ENCODE measurements around the gene BLZF1.
"Not testable (repeated sequence)": the region's sequence is repeated elsewhere in the genome, so short reads cannot be mapped to it uniquely, and the experiment has no call there.

BLZF1 gene

GRCh38 chr1:169339773-169340172 is 28.2 kb upstream of the BLZF1 start:
- Mint-ChIP-seq H3K4me3 (no peak overlapping the region), H3K36me3 (ENCODE audit: low read depth) (peaks cover 35% of the 10 kb centered on the region), H3K27ac (peak overlapping the region; percentile 1), H3K4me1 (ENCODE audit: low read depth) (peaks cover 19% of the 10 kb centered on the region), H3K27me3 (ENCODE audit: low read depth) (no peaks in the 10 kb centered on the region), H3K9me3 (peaks cover 21% of the 10 kb centered on the region)
- no peak for DNase-seq (ENCODE audit: low spot score)

DNA sequence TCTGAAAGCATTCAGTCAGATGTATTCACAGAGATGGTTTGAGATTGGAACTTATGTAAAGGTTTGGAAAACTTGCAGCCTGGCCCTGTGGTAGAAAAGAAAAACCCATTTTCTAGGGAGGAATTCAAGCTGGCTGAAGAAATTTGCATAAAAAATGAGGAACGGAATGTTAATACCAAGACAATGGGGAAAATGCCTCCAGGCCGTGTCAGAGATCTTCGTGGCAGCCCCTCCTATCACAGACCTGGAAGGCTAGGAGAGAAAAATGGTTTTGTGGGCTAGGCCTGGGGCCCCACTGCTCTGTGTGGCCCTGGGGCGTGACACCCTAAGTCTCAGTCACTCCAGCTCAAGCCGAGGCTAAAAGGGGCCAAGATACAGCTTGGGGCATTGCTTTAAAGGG is 27.1 kb upstream of the BLZF1 start:
- no peak for DNase-seq (ENCODE audit: low spot score)
- peaks cover 26% of the 10 kb centered on the region for H3K36me3 Mint-ChIP-seq (ENCODE audit: low read depth)
- peaks cover 15% of the 10 kb centered on the region for H3K9me3 Mint-ChIP-seq
- no peak overlapping the region for H3K27ac Mint-ChIP-seq
- peaks cover 19% of the 10 kb centered on the region for H3K4me1 Mint-ChIP-seq (ENCODE audit: low read depth)
- H3K27me3 Mint-ChIP-seq (ENCODE audit: low read depth): no peaks in the 10 kb centered on the region
- no peak overlapping the region for H3K4me3 Mint-ChIP-seq

DNA sequence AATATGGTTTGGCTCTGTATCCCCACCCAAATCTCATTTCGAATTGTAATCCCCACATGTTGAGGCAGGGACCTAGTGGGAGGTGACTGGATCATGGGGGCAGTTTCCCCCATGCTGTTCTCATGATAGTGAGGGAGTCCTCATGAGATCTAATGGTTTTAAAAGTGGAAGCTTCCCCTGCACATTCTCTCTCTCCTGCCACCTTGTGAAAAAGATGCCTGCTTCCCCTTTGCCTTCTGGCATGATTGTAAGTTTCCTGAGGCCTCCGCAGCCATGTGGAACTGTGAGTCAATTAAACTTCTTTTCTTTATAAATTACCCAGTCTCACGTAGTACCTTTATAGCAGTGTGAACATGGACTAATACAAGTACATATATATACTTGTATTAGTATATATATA is 25.9 kb upstream of the BLZF1 start:
- DNase-seq (ENCODE audit: low spot score); H3K27me3 Mint-ChIP-seq (ENCODE audit: low read depth); H3K27ac Mint-ChIP-seq; H3K4me3 Mint-ChIP-seq: not testable (repeated sequence)
- Mint-ChIP-seq H3K9me3 (peaks cover 15% of the 10 kb centered on the region), H3K4me1 (ENCODE audit: low read depth) (peaks cover 17% of the 10 kb centered on the region), H3K36me3 (ENCODE audit: low read depth) (peaks cover 18% of the 10 kb centered on the region)

DNA sequence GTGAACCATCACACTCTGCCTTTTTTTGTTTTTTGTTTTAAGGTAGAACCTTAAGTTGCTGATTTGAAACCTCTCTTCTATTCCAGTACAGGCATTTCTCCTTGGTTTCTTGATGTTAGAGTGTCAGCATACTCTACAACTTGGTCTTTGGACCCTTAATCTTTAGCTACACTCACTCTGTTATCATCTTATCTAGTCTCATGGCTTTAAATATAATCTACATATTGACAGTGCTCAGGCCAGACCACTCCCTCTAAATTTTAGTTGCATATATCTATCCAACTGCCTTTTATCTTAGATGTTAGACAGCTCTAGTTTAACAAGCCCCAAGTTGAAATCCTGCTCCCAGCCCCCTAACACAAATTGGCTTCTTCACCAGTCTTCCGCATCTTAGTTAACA is 22.5 kb upstream of the BLZF1 start:
- no peak for DNase-seq (ENCODE audit: low spot score)
- Mint-ChIP-seq H3K4me3 (no peak overlapping the region), H3K27ac (no peak overlapping the region), H3K4me1 (ENCODE audit: low read depth) (peaks cover 2% of the 10 kb centered on the region), H3K9me3 (peaks cover 4% of the 10 kb centered on the region), H3K36me3 (ENCODE audit: low read depth) (peaks cover 8% of the 10 kb centered on the region), H3K27me3 (ENCODE audit: low read depth) (no peaks in the 10 kb centered on the region)

DNA sequence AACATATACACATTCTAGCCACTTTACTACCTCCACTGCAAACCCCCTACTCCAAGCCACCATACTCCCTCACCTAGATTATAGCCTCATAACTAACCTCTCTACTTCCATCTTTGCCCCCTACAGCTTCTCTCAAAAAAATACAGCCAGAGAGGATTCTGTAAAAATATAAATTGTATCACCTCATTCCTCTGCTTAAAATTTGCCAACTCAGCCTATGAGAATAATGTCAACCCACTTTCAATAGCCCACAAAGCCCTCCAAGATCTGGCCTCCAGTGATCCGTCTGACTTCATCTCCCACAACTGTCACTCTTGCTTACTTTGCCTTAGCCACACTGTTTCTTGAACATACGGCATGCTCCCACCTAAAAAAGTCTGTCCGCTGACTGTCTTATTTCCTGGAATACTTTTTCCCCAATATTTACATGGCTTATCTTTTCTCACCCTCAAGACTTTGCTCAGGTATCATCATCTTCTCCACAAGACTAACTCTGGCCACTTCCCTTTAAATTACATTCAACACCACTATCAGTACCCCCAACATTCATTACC is 21.9 kb upstream of the BLZF1 start:
- no peaks in the 10 kb centered on the region for H3K9me3 Mint-ChIP-seq
- peaks cover 2% of the 10 kb centered on the region for H3K36me3 Mint-ChIP-seq (ENCODE audit: low read depth)
- H3K4me1 Mint-ChIP-seq (ENCODE audit: low read depth): peaks cover 2% of the 10 kb centered on the region
- no peak overlapping the region for H3K4me3 Mint-ChIP-seq
- no peak overlapping the region for H3K27ac Mint-ChIP-seq
- no peak for DNase-seq (ENCODE audit: low spot score)
- no peaks in the 10 kb centered on the region for H3K27me3 Mint-ChIP-seq (ENCODE audit: low read depth)

GRCh38 chr1:169347688-169348382 is 20.2 kb upstream of the BLZF1 start:
- DNase-seq (ENCODE audit: low spot score): no peak
- peaks cover 3% of the 10 kb centered on the region for H3K36me3 Mint-ChIP-seq (ENCODE audit: low read depth)

DNA sequence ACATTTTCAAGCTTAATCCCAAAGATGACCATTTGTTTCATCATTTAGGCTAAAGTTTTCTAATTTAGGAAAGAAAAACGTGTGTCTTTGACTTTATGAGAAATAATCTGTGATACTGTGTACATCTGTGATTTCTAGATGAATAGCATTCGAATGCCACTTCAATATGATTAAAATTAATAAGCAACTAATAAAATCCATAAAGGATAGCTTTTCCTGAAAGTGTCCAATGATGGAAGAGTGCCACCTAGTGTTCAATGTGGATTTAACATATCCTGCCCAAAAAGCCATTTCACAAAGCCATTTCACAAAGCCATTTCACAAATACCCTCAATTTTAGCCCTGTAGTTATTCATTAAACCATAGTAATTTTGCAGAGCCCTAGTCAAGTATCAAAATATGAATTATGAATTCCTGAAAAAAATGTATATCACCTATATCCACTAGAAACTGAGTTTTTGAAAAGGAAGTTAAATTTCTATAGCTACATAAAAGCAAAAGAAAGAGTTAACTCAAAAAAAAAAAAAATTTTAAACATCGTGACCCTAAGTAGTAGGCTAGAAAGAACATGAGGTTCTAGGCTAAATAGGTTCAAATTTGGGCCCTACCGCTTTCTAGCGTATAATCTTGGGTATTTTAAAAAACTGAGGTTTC is 19.5 kb upstream of the BLZF1 start:
- peaks cover 10% of the 10 kb centered on the region for H3K4me1 Mint-ChIP-seq (ENCODE audit: low read depth)
- peaks cover 7% of the 10 kb centered on the region for H3K36me3 Mint-ChIP-seq (ENCODE audit: low read depth)
- H3K27ac Mint-ChIP-seq: no peak overlapping the region
- H3K9me3 Mint-ChIP-seq: peaks cover 7% of the 10 kb centered on the region
- H3K27me3 Mint-ChIP-seq (ENCODE audit: low read depth): no peaks in the 10 kb centered on the region
- no peak overlapping the region for H3K4me3 Mint-ChIP-seq
- no peak for DNase-seq (ENCODE audit: low spot score)

More at GRCh38 chr1:169347688-169348382, 20.2 kb upstream of the BLZF1 start:
- H3K27me3 Mint-ChIP-seq (ENCODE audit: low read depth): no peaks in the 10 kb centered on the region
- no peak overlapping the region for H3K4me3 Mint-ChIP-seq
- H3K4me1 Mint-ChIP-seq (ENCODE audit: low read depth): peaks cover 10% of the 10 kb centered on the region
- H3K27ac Mint-ChIP-seq: no peak overlapping the region
- peaks cover 3% of the 10 kb centered on the region for H3K9me3 Mint-ChIP-seq

- DNase-seq (ENCODE audit: low spot score): no peak
- Mint-ChIP-seq H3K4me3 (no peak overlapping the region), H3K27ac (no peak overlapping the region), H3K27me3 (ENCODE audit: low read depth) (no peaks in the 10 kb centered on the region), H3K9me3 (no peaks in the 10 kb centered on the region), H3K36me3 (ENCODE audit: low read depth) (peaks cover 11% of the 10 kb centered on the region), H3K4me1 (ENCODE audit: low read depth) (peaks cover 25% of the 10 kb centered on the region)
These were observed 7.6 kb upstream of the BLZF1 start for GRCh38 chr1:169360415-169360814.

- H3K27me3 Mint-ChIP-seq (ENCODE audit: low read depth): no peaks in the 10 kb centered on the region
- DNase-seq (ENCODE audit: low spot score): no peak
- no peaks in the 10 kb centered on the region for H3K9me3 Mint-ChIP-seq
- H3K36me3 Mint-ChIP-seq (ENCODE audit: low read depth): peaks cover 11% of the 10 kb centered on the region
- H3K4me1 Mint-ChIP-seq (ENCODE audit: low read depth): peaks cover 23% of the 10 kb centered on the region
- H3K27ac Mint-ChIP-seq: no peak overlapping the region
- no peak overlapping the region for H3K4me3 Mint-ChIP-seq
These were observed 6.7 kb upstream of the BLZF1 start for GRCh38 chr1:169361281-169361680.

GRCh38 chr1:169363046-169363730 is 4.8 kb upstream of the BLZF1 start:
- Mint-ChIP-seq H3K27me3 (ENCODE audit: low read depth) (no peaks in the 10 kb centered on the region), H3K27ac (peak overlapping the region; percentile 80), H3K4me3 (peak overlapping the region; percentile 40), H3K4me1 (ENCODE audit: low read depth) (peaks cover 23% of the 10 kb centered on the region), H3K36me3 (ENCODE audit: low read depth) (peaks cover 11% of the 10 kb centered on the region), H3K9me3 (no peaks in the 10 kb centered on the region)
- DNase-seq (ENCODE audit: low spot score): peak; percentile 69

GRCh38 chr1:169364948-169365347 is 3.0 kb upstream of the BLZF1 start:
- no peak overlapping the region for H3K4me3 Mint-ChIP-seq
- no peak overlapping the region for H3K27ac Mint-ChIP-seq
- peaks cover 14% of the 10 kb centered on the region for H3K36me3 Mint-ChIP-seq (ENCODE audit: low read depth)
- no peaks in the 10 kb centered on the region for H3K27me3 Mint-ChIP-seq (ENCODE audit: low read depth)
- H3K9me3 Mint-ChIP-seq: no peaks in the 10 kb centered on the region
- peaks cover 25% of the 10 kb centered on the region for H3K4me1 Mint-ChIP-seq (ENCODE audit: low read depth)
- peak; percentile 47 for DNase-seq (ENCODE audit: low spot score)

- H3K36me3 Mint-ChIP-seq (ENCODE audit: low read depth): peaks cover 26% of the 10 kb centered on the region
- no peak for DNase-seq (ENCODE audit: low spot score)
- H3K4me3 Mint-ChIP-seq: no peak overlapping the region
- no peak overlapping the region for H3K27ac Mint-ChIP-seq
- H3K9me3 Mint-ChIP-seq: no peaks in the 10 kb centered on the region
- H3K27me3 Mint-ChIP-seq (ENCODE audit: low read depth): no peaks in the 10 kb centered on the region
- H3K4me1 Mint-ChIP-seq (ENCODE audit: low read depth): peaks cover 33% of the 10 kb centered on the region
These were observed 804 bp upstream of the BLZF1 start for GRCh38 chr1:169367096-169367685.

GRCh38 chr1:169368406-169368769 is 393 bp downstream of the BLZF1 start:
- no peaks in the 10 kb centered on the region for H3K9me3 Mint-ChIP-seq
- H3K4me1 Mint-ChIP-seq (ENCODE audit: low read depth): peaks cover 30% of the 10 kb centered on the region
- no peak overlapping the region for H3K4me3 Mint-ChIP-seq
- peaks cover 27% of the 10 kb centered on the region for H3K36me3 Mint-ChIP-seq (ENCODE audit: low read depth)
- DNase-seq (ENCODE audit: low spot score): no peak
- H3K27me3 Mint-ChIP-seq (ENCODE audit: low read depth): no peaks in the 10 kb centered on the region
- H3K27ac Mint-ChIP-seq: no peak overlapping the region

DNA sequence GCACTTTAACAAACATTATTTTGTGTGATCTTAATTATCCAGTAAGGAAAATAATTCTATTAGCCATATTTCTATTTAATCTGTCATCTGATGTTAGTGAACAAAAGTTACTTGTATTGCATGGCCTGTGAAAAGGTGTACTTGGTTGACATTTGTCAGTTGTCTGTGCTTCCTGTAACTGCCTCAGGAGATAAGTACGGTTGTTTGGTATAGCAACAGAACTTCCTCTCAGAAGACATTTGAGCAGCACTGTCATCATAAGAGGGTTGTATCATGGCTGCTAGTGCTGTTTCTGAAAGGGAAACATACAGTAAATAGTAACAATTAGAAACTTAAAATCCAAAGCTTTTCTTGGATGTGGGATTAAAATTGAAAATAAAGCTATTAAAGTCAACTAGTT is 3.4 kb downstream of the BLZF1 start:
- Mint-ChIP-seq H3K4me3 (peak overlapping the region; percentile 64), H3K9me3 (no peaks in the 10 kb centered on the region), H3K27ac (peak overlapping the region; percentile 71), H3K4me1 (ENCODE audit: low read depth) (peaks cover 30% of the 10 kb centered on the region), H3K27me3 (ENCODE audit: low read depth) (no peaks in the 10 kb centered on the region), H3K36me3 (ENCODE audit: low read depth) (peaks cover 31% of the 10 kb centered on the region)
- DNase-seq (ENCODE audit: low spot score): no peak

Data from T-helper 2 cell treated with Interferon-gamma antibody and Interleukin-4, amounts not matched to agents 5 μg/mL and 100 μg/mL, for 36 hours (primary cell).